ENCODE results near the gene GLRX3.

The GLRX3 gene

GRCh38 chr10:130218936-130219335 is 82.7 kb downstream of the GLRX3 start:
- Mint-ChIP-seq H3K27me3 (ENCODE audit: low read depth) (no peaks in the 10 kb centered on the region), H3K9me3 (peaks cover 5% of the 10 kb centered on the region), H3K4me3 (no peak overlapping the region), H3K4me1 (ENCODE audit: low read depth) (no peaks in the 10 kb centered on the region), H3K36me3 (ENCODE audit: low read depth) (no peaks in the 10 kb centered on the region), H3K27ac (no peak overlapping the region)

GRCh38 chr10:130220251-130221185 is 84.3 kb downstream of the GLRX3 start:
- Mint-ChIP-seq H3K4me3 (no peak overlapping the region), H3K4me1 (ENCODE audit: low read depth) (no peaks in the 10 kb centered on the region)

GRCh38 chr10:130221456-130222375 is 85.5 kb downstream of the GLRX3 start:
- H3K36me3 Mint-ChIP-seq (ENCODE audit: low read depth), result no peaks in the 10 kb centered on the region
- H3K9me3 Mint-ChIP-seq, result peaks cover 9% of the 10 kb centered on the region
- H3K27ac Mint-ChIP-seq, result no peak overlapping the region
- H3K4me3 Mint-ChIP-seq, result no peak overlapping the region
- H3K27me3 Mint-ChIP-seq (ENCODE audit: low read depth), result no peaks in the 10 kb centered on the region
- H3K4me1 Mint-ChIP-seq (ENCODE audit: low read depth), result no peaks in the 10 kb centered on the region

More at GRCh38 chr10:130220251-130221185, 84.3 kb downstream of the GLRX3 start:
- H3K27ac Mint-ChIP-seq, result no peak overlapping the region
- H3K36me3 Mint-ChIP-seq (ENCODE audit: low read depth), result no peaks in the 10 kb centered on the region
- no peaks in the 10 kb centered on the region for H3K9me3 Mint-ChIP-seq
- H3K27me3 Mint-ChIP-seq (ENCODE audit: low read depth), result no peaks in the 10 kb centered on the region

- H3K4me3 Mint-ChIP-seq, result no peak overlapping the region
- H3K36me3 Mint-ChIP-seq (ENCODE audit: low read depth), result no peaks in the 10 kb centered on the region
- no peak overlapping the region for H3K27ac Mint-ChIP-seq
- peaks cover 1% of the 10 kb centered on the region for H3K27me3 Mint-ChIP-seq (ENCODE audit: low read depth)
- no peaks in the 10 kb centered on the region for H3K4me1 Mint-ChIP-seq (ENCODE audit: low read depth)
- peaks cover 15% of the 10 kb centered on the region for H3K9me3 Mint-ChIP-seq
Measured at GRCh38 chr10:130222381-130222780, 86.2 kb downstream of the GLRX3 start.

GRCh38 chr10:130224228-130224627 is 88.0 kb downstream of the GLRX3 start:
- Mint-ChIP-seq H3K36me3 (ENCODE audit: low read depth) (no peaks in the 10 kb centered on the region), H3K9me3 (peaks cover 17% of the 10 kb centered on the region), H3K27me3 (ENCODE audit: low read depth) (peaks cover 3% of the 10 kb centered on the region), H3K4me3 (no peak overlapping the region), H3K27ac (no peak overlapping the region), H3K4me1 (ENCODE audit: low read depth) (no peaks in the 10 kb centered on the region)

GRCh38 chr10:130226012-130226411 is 89.8 kb downstream of the GLRX3 start:
- Mint-ChIP-seq H3K27me3 (ENCODE audit: low read depth) (peaks cover 3% of the 10 kb centered on the region), H3K9me3 (peaks cover 17% of the 10 kb centered on the region), H3K4me3 (no peak overlapping the region), H3K36me3 (ENCODE audit: low read depth) (no peaks in the 10 kb centered on the region), H3K27ac (no peak overlapping the region), H3K4me1 (ENCODE audit: low read depth) (no peaks in the 10 kb centered on the region)

- peaks cover 17% of the 10 kb centered on the region for H3K9me3 Mint-ChIP-seq
- H3K27ac Mint-ChIP-seq, result no peak overlapping the region
- H3K36me3 Mint-ChIP-seq (ENCODE audit: low read depth), result no peaks in the 10 kb centered on the region
- no peak overlapping the region for H3K4me3 Mint-ChIP-seq
- H3K4me1 Mint-ChIP-seq (ENCODE audit: low read depth), result no peaks in the 10 kb centered on the region
- peaks cover 3% of the 10 kb centered on the region for H3K27me3 Mint-ChIP-seq (ENCODE audit: low read depth)
Measured at GRCh38 chr10:130227883-130228282, 91.7 kb downstream of the GLRX3 start.
